HEK293 (cell line): ENCODE measurements around the gene UGT1A8.

Experiments
- CTCF ChIP-seq: fragments of 450-650 bp; formaldehyde crosslinking; IDR thresholded peaks from 2 replicates; pipeline ENCODE4 v1.5.1; 2016; ENCODE audit warnings: missing biosample characterization, missing genetic modification characterization
- PATZ1 ChIP-seq: fragments of 450-650 bp; formaldehyde crosslinking; IDR thresholded peaks from 2 replicates; pipeline ENCODE4 v1.5.1; 2016; ENCODE audit warnings: missing biosample characterization, missing genetic modification characterization
- SALL2 ChIP-seq: fragments of 450-650 bp; formaldehyde crosslinking; IDR thresholded peaks from 2 replicates; pipeline ENCODE4 v1.5.0; 2017; ENCODE audit warnings: missing biosample characterization, mild to moderate bottlenecking, missing genetic modification characterization, borderline replicate concordance
- YY1 ChIP-seq: fragments of 450-650 bp; formaldehyde crosslinking; IDR thresholded peaks from 2 replicates; pipeline ENCODE4 v1.5.1; 2018; ENCODE audit warnings: missing biosample characterization, missing genetic modification characterization
- YY2 ChIP-seq: fragments of 450-650 bp; formaldehyde crosslinking; IDR thresholded peaks from 2 replicates; pipeline ENCODE4 v1.5.1; 2016; ENCODE audit warnings: missing biosample characterization, missing genetic modification characterization
- ZNF169 ChIP-seq: fragments of 450-650 bp; formaldehyde crosslinking; IDR thresholded peaks from 2 replicates; pipeline ENCODE4 v1.5.1; 2016; ENCODE audit warnings: missing biosample characterization, missing genetic modification characterization
- ZNF274 ChIP-seq, 2 experiments: fragments of 200-500 bp in 1 of 2; fragments of 450-650 bp in 1 of 2; sonication (Bioruptor generic) in 1 of 2; formaldehyde crosslinking in 1 of 2; IDR thresholded peaks; 2 replicates each; pipeline versions ENCODE4 v1.5.1 to v1.6.1; 2014 to 2016; ENCODE audit warnings: borderline replicate concordance in 1 of 2, inconsistent platforms in 1 of 2, low read length in 1 of 2, missing biosample characterization in 1 of 2, missing genetic modification characterization in 1 of 2
- ZNF350 ChIP-seq: fragments of 450-650 bp; formaldehyde crosslinking; IDR thresholded peaks from 2 replicates; pipeline ENCODE4 v1.5.0; 2017; ENCODE audit warnings: missing biosample characterization, mild to moderate bottlenecking, missing genetic modification characterization
- ZNF362 ChIP-seq: fragments of 450-650 bp; formaldehyde crosslinking; IDR thresholded peaks from 2 replicates; pipeline ENCODE4 v1.5.1; 2016; ENCODE audit warnings: missing biosample characterization, missing genetic modification characterization
- ZNF830 ChIP-seq: fragments of 450-650 bp; IDR thresholded peaks from 2 replicates; pipeline ENCODE4 v1.5.0; 2018; ENCODE audit warnings: missing biosample characterization, missing genetic modification characterization, low read depth, mild to moderate bottlenecking, moderate library complexity

- TF ChIP-seq ZNF830 = no peak
- TF ChIP-seq ZNF350 (tag by site-specific recombination) = no peak
- no peak for TF ChIP-seq CTCF (tag by site-specific recombination)
- TF ChIP-seq SALL2 (tag by site-specific recombination) = no peak
- TF ChIP-seq ZNF362 (tag by site-specific recombination) = no peak
- no peak for TF ChIP-seq YY1
- no peak for TF ChIP-seq ZNF169
- TF ChIP-seq ZNF274 (IDR thresholded peaks at IDR 0.05; ENCODE audit: low read length) = no peak
- no peak for TF ChIP-seq ZNF274 (tag by site-specific recombination; IDR thresholded peaks at IDR 0.05; ENCODE audit: borderline replicate concordance)
- no peak for TF ChIP-seq YY2
- no peak for TF ChIP-seq PATZ1 (tag by site-specific recombination)
Measured at GRCh38 chr2:233676046-233676445, 58.6 kb downstream of the UGT1A8 start.
